HCT116 (cell line): ENCODE data around the gene SFTPA1. TPM values are rescaled to one million over a fixed set of nuclear protein-coding genes. Genes with fewer than 3 reads are reported as not detected.
"Not testable (repeated sequence)": the region's sequence is repeated elsewhere in the genome, so short reads cannot be mapped to it uniquely, and the experiment has no call there.

ENCODE experiments used
- ATAC-seq: fragments of 200-7000 bp; cut with Tn5 transposase; 2 replicates; pipeline ENCODE4 v1.9.1; 2020; ENCODE audit warnings: mild to moderate bottlenecking, moderate library complexity
- BruUV-seq: library from RNA; stranded (reverse); fragments of 400-500 nt; replicated peaks from 2 replicates; lab custom pipeline; 2021; lab: Mats Ljungman, UMichigan
- CTCF ChIA-PET: fragments of 300-600 bp; sonication (Branson Sonifier 250); formaldehyde crosslinking; loops from one replicate; lab custom pipeline; 2021; ENCODE audit warnings: antibody characterized with exemption; lab: Charles Lee
- POLR2A ChIA-PET: fragments of 300-600, 350-600 bp; sonication (Branson Sonifier 250); formaldehyde crosslinking; loops from one replicate; lab custom pipeline; 2021; ENCODE audit warnings: antibody characterized with exemption; lab: Charles Lee
- RAD21 ChIA-PET, 2 experiments: fragments of 300-600 bp; sonication (Branson Sonifier 250); formaldehyde crosslinking; loops; one replicate each; lab custom pipeline; 2023; ENCODE audit warnings: low total read pairs in 2 of 2; ENCODE audit not compliant: uncharacterized antibody in 2 of 2, unreplicated experiment in 2 of 2, low non-redundant PET in 1 of 2; lab: Charles Lee
- DNase-seq: peaks from one replicate; pipeline ENCODE4 v3.0.0-alpha.2; 2010; ENCODE audit warnings: low read depth, low spot score
- H2AFZ ChIP-seq: fragments of 200-600 bp; shearing (Covaris generic), sonication (generic); 2 replicates; pipeline ENCODE4 v1.6.1; 2017; ENCODE audit warnings: low read depth, mixed run types, mixed read lengths, antibody characterized with exemption, low read length; ENCODE audit not compliant: poor library complexity, severe bottlenecking
- H3K27ac ChIP-seq: 2 replicates; pipeline ENCODE4 v1.5.1; 2012; ENCODE audit warnings: low read depth, low read length
- H3K27me3 ChIP-seq: fragments of 200-600 bp; sonication (generic); 2 replicates; pipeline ENCODE4 v1.6.1; 2016; ENCODE audit warnings: mixed run types, low read length, mixed read lengths; ENCODE audit not compliant: insufficient read depth
- H3K36me3 ChIP-seq, 2 experiments: fragments of 200-500 bp in 1 of 2; fragments of 200-600 bp in 1 of 2; sonication (Bioruptor generic) in 1 of 2; sonication (generic) in 1 of 2; 2 replicates each; pipeline versions ENCODE4 v1.5.1 to v1.6.1; 2014 to 2016; ENCODE audit warnings: low read length in 2 of 2, inconsistent platforms in 1 of 2, mixed read lengths in 1 of 2, mixed run types in 1 of 2; ENCODE audit not compliant: insufficient read depth in 2 of 2, control insufficient read depth in 1 of 2
- H3K4me1 ChIP-seq, 2 experiments: fragments of 200-600 bp in 1 of 2; sonication (generic) in 1 of 2; 2 replicates each; pipeline versions ENCODE4 v1.5.1 to v1.6.1; 2012 to 2017; ENCODE audit warnings: low read length in 2 of 2, inconsistent platforms in 1 of 2, mild to moderate bottlenecking in 1 of 2, mixed read lengths in 1 of 2, mixed run types in 1 of 2, moderate library complexity in 1 of 2; ENCODE audit not compliant: insufficient read depth in 2 of 2, control insufficient read depth in 1 of 2
- H3K4me2 ChIP-seq: fragments of 200-600 bp; sonication (generic); 2 replicates; pipeline ENCODE4 v1.6.1; 2017; ENCODE audit warnings: mixed run types, low read length, mixed read lengths
- H3K4me3 ChIP-seq, 2 experiments: fragments of 200-600 bp in 1 of 2; sonication (generic) in 1 of 2; replicated peaks in 1 of 2; 2 replicates each; pipeline ENCODE4 v1.5.1; 2011 to 2016; ENCODE audit warnings: low read length in 2 of 2, control low read depth in 1 of 2, low read depth in 1 of 2, mild to moderate bottlenecking in 1 of 2, mixed read lengths in 1 of 2, mixed run types in 1 of 2
- H3K79me2 ChIP-seq: fragments of 200-600 bp; sonication (generic); 2 replicates; pipeline ENCODE4 v1.6.1; 2017; ENCODE audit warnings: mild to moderate bottlenecking, mixed run types, low read length, moderate library complexity, mixed read lengths; ENCODE audit not compliant: insufficient read depth
- H3K9ac ChIP-seq: fragments of 200-600 bp; sonication (generic); 2 replicates; pipeline ENCODE4 v1.6.1; 2016; ENCODE audit warnings: low read length, mixed read lengths
- H3K9me2 ChIP-seq: fragments of 200-600 bp; sonication (generic), shearing (Covaris generic); 2 replicates; pipeline ENCODE4 v1.6.1; 2017; ENCODE audit warnings: mixed run types, mild to moderate bottlenecking, moderate library complexity; ENCODE audit not compliant: insufficient read depth
- H3K9me3 ChIP-seq, 2 experiments: fragments of 200-500 bp in 1 of 2; fragments of 200-600 bp in 1 of 2; sonication (Bioruptor generic) in 1 of 2; sonication (generic) in 1 of 2; 2 replicates each; pipeline ENCODE4 v1.6.1; 2014 to 2017; ENCODE audit warnings: low read length in 2 of 2, mixed read lengths in 2 of 2, inconsistent platforms in 1 of 2, low read depth in 1 of 2, mild to moderate bottlenecking in 1 of 2, mixed run types in 1 of 2, moderate library complexity in 1 of 2; ENCODE audit not compliant: control insufficient read depth in 1 of 2, insufficient read depth in 1 of 2
- H4K20me1 ChIP-seq: fragments of 200-600 bp; sonication (generic), shearing (Covaris generic); 2 replicates; pipeline ENCODE4 v1.6.1; 2017; ENCODE audit warnings: mixed run types, mild to moderate bottlenecking, moderate library complexity; ENCODE audit not compliant: insufficient read depth
- SP1 ChIP-seq: IDR thresholded peaks from 2 replicates; pipeline ENCODE4 v1.6.1; 2012; ENCODE audit warnings: low read depth
- intact Hi-C: fragments of 100-400 bp; cut with micrococcal nuclease; formaldehyde crosslinking; loops from 2 replicates; pipeline ENCODE4 v1.10.0; 2022
- total RNA-seq: library from RNA; stranded (reverse); gene quantifications from one replicate; pipeline ENCODE4 v1.2.1, GENCODE V29; 2021; ENCODE audit not compliant: unreplicated experiment

SFTPA1 gene
- total RNA-seq, 1 experiment from 2014 or later: 6.5 TPM

- H3K9ac ChIP-seq, intact Hi-C loops, H3K4me1 ChIP-seq, DNase-seq, H4K20me1 ChIP-seq, H3K27me3 ChIP-seq, H3K79me2 ChIP-seq, POLR2A ChIA-PET, H3K9me2 ChIP-seq, H3K36me3 ChIP-seq, H3K4me2 ChIP-seq, ATAC-seq, H3K4me3 ChIP-seq, H3K27ac ChIP-seq, RAD21 ChIA-PET, BruUV-seq, H2AFZ ChIP-seq, H3K9me3 ChIP-seq: not testable (repeated sequence)
- CTCF ChIA-PET: interaction anchor here (0.6 kb wide), 1 partner anchor 78 kb away, joined by 3 read pairs; no protein-coding TSS in a partner anchor
Measured at GRCh38 chr10:79611193-79611976, 646 bp downstream of the SFTPA1 start.

- no peak for TF ChIP-seq SP1
- DNase-seq (no peak), ATAC-seq (no peak)
- H3K4me3 ChIP-seq: no peak overlapping the region
- no peak overlapping the region for H3K27ac ChIP-seq
- H3K9me3 ChIP-seq: no peaks in the 10 kb centered on the region
- no peaks in the 10 kb centered on the region for H3K79me2 ChIP-seq
- no peak overlapping the region for H2AFZ ChIP-seq
- CTCF ChIA-PET: no interaction called here
- H4K20me1 ChIP-seq: no peaks in the 10 kb centered on the region
- H3K36me3 ChIP-seq: no peaks in the 10 kb centered on the region
- RAD21 ChIA-PET: no interaction called here
- H3K9me2 ChIP-seq: no peaks in the 10 kb centered on the region
- H3K9ac ChIP-seq: no peak overlapping the region
- no peaks in the 10 kb centered on the region for H3K27me3 ChIP-seq
- intact Hi-C loops: no loop called here
- H3K4me2 ChIP-seq: no peak overlapping the region
- POLR2A ChIA-PET: no interaction called here
- BruUV-seq: no TSS peak
- no peaks in the 10 kb centered on the region for H3K4me1 ChIP-seq
Measured at GRCh38 chr10:79615577-79615976, 4.8 kb downstream of the SFTPA1 start.
